Stimulated activated naive CD8-positive, alpha-beta T cell treated with anti-CD3 and anti-CD28 coated beads, Interleukin-15, amount 100 ng/mL, for 72 hours (primary cell): ENCODE results near the gene SALL1.

ENCODE experiments used
- ATAC-seq: fragments of 150-1000 bp; cut with Tn5 transposase; 2 replicates; pipeline ENCODE4 v1.10.0; 2021; ENCODE audit warnings: mild to moderate bottlenecking, moderate library complexity
- DNase-seq, 2 donors: peaks; one replicate each; pipeline ENCODE4 v3.0.0; 2021 to 2022
- H3K27ac Mint-ChIP-seq, 2 donors: one replicate each; pipeline ENCODE4 v1.8.0; 2022; ENCODE audit warnings: mild to moderate bottlenecking in 2 of 2, mixed read lengths in 2 of 2, moderate library complexity in 2 of 2
- H3K27me3 Mint-ChIP-seq: one replicate; pipeline ENCODE4 v1.8.0; 2022; ENCODE audit warnings: mixed read lengths
- H3K4me1 Mint-ChIP-seq: one replicate; pipeline ENCODE4 v1.8.0; 2022; ENCODE audit warnings: mild to moderate bottlenecking, mixed read lengths
- H3K4me3 Mint-ChIP-seq, 2 donors: one replicate each; pipeline ENCODE4 v1.8.0; 2022; ENCODE audit warnings: mild to moderate bottlenecking in 2 of 2, mixed read lengths in 2 of 2, moderate library complexity in 1 of 2
- H3K9me3 Mint-ChIP-seq, 2 donors: one replicate each; pipeline ENCODE4 v1.8.0; 2022; ENCODE audit warnings: mixed read lengths in 2 of 2

SALL1 gene

DNA sequence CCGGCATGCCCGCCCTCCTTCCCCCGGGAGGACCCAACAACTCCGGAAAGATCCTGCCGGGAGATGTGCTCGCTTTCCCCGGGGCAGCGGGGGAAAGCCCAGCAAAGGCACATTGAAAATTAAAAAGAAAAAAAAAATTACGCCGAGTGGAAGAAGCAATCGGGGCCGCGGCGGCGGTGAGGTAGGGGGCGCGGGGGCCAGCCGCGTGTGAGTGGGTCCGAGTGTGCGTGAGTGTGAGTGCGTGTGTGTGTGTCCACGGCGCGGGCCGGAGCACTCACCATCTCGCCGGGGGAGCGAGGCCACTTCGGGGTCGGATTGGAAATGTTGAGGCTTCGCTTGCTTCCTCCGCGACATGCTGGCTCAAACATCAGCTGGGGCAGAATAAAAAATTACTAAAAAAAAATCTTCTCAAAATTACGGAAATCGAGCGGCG is at the start of gene SALL1:
Gene SALL1, minus strand, starts transcription at position 383 of the 433 bp plus-strand sequence. Its CDS starts 29 bp downstream, at position 354.
- ATAC-seq (no peak), DNase-seq (no peak)
- no peak within 1 kb of the TSS for H3K4me3 Mint-ChIP-seq
- peaks cover 0 to 6% of the 10 kb centered on the region in 2 donors for H3K9me3 Mint-ChIP-seq
- peaks cover 89% of the 10 kb centered on the region for H3K27me3 Mint-ChIP-seq
- H3K4me1 Mint-ChIP-seq: peaks cover 24% of the 10 kb centered on the region
- no peak within 1 kb of the TSS for H3K27ac Mint-ChIP-seq

DNA sequence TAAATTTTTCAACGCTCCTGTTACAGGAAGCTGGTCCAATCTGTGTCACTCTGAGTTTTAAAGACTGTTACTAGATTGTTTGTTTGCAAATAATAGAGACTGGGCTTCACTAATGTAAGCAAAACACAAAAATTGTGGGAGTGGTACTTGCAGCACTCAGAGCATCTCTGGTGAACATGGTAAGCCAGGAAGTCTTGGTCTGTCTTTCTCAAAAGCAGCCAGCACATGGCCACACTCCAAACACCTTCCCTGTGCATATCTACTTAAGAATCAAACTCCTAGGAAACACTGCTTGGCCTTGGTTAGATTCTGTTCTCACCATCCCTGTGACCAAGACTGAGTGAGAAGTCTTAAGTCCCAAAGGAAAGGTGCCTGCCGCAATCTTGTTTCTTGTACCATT is 49.7 kb upstream of the SALL1 start:
- no peak for DNase-seq
- H3K27ac Mint-ChIP-seq: no peak overlapping the region
- peaks cover 14 to 22% of the 10 kb centered on the region in 2 donors for H3K9me3 Mint-ChIP-seq
- no peaks in the 10 kb centered on the region for H3K4me1 Mint-ChIP-seq
- H3K27me3 Mint-ChIP-seq: no peaks in the 10 kb centered on the region
- H3K4me3 Mint-ChIP-seq: no peak overlapping the region
- no peak for ATAC-seq

DNA sequence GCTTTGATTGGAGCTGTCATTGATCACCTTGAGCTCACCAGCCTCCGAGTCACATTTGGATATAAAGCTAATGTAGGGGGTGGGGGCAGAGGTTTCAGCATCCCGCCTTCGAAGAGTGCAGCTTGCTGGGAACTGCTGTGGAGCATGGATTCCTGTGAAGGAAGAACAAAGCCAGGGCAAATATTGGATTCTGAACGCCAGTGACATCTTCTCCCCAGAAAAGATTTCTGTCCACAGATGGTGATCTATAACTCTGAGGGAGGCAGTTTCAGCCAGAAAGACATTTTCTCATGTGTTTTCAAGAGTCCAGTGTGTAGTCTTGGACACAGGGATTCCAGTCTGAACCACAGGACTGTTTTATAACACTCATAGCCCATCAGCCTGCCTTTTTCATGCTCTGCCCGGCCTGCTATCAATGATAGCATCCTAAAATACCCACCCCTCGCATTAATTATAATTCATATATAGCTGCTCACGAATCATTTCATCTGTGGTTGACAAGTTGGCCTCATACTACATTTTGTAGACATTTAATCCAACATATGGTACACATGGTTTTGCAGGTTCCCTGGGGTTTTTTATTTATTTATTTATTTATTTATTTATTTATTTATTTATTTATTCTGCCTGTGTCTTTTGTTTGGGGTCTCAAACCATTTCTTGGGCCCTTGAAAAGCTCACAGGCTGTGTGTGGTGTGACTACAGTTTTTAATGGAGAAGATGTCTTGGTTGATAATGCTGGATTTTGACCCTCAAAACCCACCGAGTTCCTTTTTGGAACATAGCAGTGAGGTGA is 47.1 kb upstream of the SALL1 start:
- H3K9me3 Mint-ChIP-seq: peaks cover 14 to 16% of the 10 kb centered on the region in 2 donors
- no peak overlapping the region for H3K4me3 Mint-ChIP-seq
- H3K27ac Mint-ChIP-seq: no peak overlapping the region
- no peaks in the 10 kb centered on the region for H3K27me3 Mint-ChIP-seq
- ATAC-seq (no peak), DNase-seq (no peak)
- no peaks in the 10 kb centered on the region for H3K4me1 Mint-ChIP-seq

DNA sequence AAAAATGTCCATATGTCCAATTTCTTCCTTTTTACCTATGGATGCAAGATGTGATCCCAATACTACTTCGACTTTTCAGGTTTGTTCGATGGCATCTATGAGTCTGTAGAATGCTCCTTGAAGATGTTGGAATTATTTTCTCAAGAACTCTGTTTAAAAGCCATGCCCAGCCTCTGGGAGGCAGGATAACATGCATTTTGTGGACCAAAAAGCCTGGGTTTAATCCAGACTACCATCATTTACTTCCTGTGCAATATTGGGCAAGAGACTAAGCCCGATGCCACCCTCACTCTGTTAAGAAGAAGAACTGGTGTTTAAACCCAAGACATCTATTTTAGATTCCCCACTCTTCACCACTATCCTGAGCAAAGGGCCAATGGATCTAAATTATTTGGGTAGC is 42.8 kb upstream of the SALL1 start:
- no peaks in the 10 kb centered on the region for H3K4me1 Mint-ChIP-seq
- DNase-seq (no peak), ATAC-seq (no peak)
- no peak overlapping the region for H3K4me3 Mint-ChIP-seq
- H3K27ac Mint-ChIP-seq: no peak overlapping the region
- H3K9me3 Mint-ChIP-seq: peaks cover 4 to 7% of the 10 kb centered on the region in 2 donors
- no peaks in the 10 kb centered on the region for H3K27me3 Mint-ChIP-seq

DNA sequence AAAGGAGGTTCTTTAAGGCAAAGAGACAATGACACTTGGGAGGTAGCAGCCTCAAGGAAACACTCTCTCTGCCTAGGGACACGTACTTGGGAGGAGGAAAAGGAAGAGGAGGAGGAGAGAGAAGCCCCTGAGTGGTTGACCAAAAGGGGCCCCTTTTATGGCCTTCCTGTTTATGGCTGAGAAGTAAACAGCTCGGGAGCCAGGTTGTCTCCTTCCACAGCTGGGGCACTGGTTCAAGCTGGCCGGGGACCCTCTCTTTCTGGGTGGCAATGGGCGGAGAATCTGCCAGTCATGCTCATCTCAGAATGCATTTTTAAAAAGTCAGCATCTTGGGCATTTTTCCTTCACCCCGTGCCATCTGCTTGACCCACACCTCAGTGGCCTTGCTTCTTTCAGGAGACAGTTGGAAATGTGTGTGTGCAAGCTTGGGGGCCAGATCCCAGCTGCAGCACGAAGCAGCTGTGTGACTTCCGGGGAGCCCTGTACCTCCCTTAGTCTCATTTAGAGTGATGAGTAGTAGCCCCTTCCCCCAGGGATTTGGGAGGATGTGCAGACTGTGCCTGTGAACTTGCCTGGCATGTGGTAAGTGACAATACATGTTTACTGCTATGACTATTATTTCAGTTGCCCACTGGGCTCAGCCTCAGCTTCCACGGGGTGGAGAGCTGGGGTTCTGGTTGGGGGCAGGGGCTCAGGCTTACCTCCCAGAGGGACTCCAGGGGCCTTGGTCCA is 33.8 kb upstream of the SALL1 start:
- DNase-seq: no peak
- no peaks in the 10 kb centered on the region for H3K9me3 Mint-ChIP-seq
- H3K27me3 Mint-ChIP-seq: no peaks in the 10 kb centered on the region
- H3K4me3 Mint-ChIP-seq: no peak overlapping the region
- ATAC-seq: no peak
- H3K27ac Mint-ChIP-seq: no peak overlapping the region
- H3K4me1 Mint-ChIP-seq: no peaks in the 10 kb centered on the region

DNA sequence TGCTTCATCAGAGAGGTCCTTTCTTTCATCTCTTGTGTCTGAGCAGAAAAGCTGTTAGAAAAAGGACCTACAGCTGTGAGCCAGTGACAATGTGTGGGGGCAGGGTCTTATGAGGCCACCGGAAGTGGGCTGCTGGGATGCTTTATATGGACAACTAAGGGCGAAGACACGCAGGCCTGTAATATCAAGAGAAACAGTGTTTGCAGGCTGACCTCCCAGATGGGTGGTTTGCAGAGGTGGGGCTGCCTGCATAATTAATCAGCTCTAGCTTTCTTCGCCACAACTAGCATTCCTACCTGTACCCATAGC is 30.4 kb upstream of the SALL1 start:
- no peak overlapping the region for H3K4me3 Mint-ChIP-seq
- no peaks in the 10 kb centered on the region for H3K27me3 Mint-ChIP-seq
- H3K9me3 Mint-ChIP-seq: no peaks in the 10 kb centered on the region
- H3K27ac Mint-ChIP-seq: no peak overlapping the region
- ATAC-seq (no peak), DNase-seq (no peak)
- no peaks in the 10 kb centered on the region for H3K4me1 Mint-ChIP-seq

DNA sequence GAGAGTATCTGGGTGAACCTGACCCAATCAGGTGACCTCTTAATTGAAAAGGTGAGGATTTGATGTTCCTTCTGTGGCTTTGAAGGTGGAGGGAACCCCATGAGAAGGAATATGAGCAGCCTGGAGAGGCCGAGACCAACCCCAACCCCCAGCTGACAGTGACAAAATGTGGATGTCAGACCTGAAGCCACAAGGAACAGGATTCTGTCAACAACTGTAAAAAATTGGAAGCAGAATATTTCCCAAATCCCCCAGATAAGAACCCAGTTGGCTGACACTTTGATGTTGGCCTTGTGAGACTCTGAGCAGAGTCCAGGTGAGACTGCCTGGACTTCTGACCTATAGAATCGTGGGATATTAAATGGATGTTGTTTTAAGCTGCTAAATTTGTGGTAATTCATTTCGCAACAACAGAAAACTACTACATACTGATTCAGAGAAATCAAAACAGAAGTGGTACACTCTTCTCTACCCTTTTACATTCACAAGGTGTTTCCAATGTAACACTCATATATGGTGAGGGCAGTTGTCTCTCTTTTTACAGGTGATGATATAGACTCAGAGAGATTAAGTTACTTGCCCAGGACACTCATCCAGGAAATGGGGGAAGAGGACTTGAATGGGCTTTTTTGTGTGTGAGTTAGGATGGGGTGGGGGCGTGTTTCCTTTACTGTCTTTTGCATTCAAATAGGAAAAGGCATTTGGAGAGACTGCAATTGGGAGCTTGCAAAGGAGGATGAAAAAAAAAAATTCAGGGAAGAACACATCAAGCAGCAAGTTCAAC is 29.8 kb upstream of the SALL1 start:
- Mint-ChIP-seq H3K4me3 (no peak overlapping the region), H3K27ac (no peak overlapping the region), H3K4me1 (no peaks in the 10 kb centered on the region), H3K27me3 (no peaks in the 10 kb centered on the region), H3K9me3 (no peaks in the 10 kb centered on the region)
- no peak for DNase-seq
- ATAC-seq: no peak

DNA sequence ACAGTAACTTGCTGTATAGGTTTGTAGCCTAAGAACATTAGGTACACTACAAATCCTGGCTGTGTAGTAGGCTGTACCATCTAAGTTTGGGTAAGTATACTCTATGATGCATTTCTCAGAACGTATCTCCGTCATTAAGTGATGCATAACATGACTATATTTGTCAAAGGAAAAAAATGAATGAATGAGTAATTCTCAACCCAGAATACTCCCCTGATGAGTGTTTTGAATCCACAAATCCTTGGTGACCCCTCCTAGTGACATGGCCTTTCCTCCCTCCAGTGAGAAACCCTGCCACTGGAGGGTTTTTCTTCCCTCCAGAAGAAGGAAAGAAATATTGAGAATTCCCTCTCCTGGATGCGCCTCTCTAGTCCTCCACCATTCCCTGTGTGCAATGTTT is 24.0 kb upstream of the SALL1 start:
- no peak for DNase-seq
- H3K4me3 Mint-ChIP-seq: no peak overlapping the region
- ATAC-seq: no peak
- H3K9me3 Mint-ChIP-seq: no peaks in the 10 kb centered on the region
- H3K27ac Mint-ChIP-seq: no peak overlapping the region
- no peaks in the 10 kb centered on the region for H3K4me1 Mint-ChIP-seq
- no peaks in the 10 kb centered on the region for H3K27me3 Mint-ChIP-seq

DNA sequence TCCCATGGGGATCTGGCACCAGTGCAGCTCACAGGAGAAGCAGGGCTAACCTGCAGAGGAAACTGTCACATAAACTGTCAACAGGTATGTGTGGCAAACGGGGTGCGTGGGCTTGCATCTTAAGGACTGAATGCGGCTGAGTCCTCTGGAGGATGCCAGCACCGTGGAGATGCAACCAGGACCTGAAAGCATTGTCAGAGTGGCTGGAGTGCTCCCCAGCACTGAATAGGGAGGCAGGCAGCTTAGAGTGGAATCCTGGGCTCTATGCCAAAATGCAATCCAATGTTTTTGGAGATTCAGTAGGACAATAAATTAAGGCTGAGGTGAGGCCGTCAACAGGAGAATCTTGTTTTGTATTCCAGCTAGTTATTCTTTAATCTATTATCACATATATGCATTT is 21.3 kb upstream of the SALL1 start:
- DNase-seq: no peak
- Mint-ChIP-seq H3K27me3 (no peaks in the 10 kb centered on the region), H3K27ac (no peak overlapping the region), H3K4me1 (no peaks in the 10 kb centered on the region), H3K9me3 (no peaks in the 10 kb centered on the region), H3K4me3 (no peak overlapping the region)
- ATAC-seq: no peak

DNA sequence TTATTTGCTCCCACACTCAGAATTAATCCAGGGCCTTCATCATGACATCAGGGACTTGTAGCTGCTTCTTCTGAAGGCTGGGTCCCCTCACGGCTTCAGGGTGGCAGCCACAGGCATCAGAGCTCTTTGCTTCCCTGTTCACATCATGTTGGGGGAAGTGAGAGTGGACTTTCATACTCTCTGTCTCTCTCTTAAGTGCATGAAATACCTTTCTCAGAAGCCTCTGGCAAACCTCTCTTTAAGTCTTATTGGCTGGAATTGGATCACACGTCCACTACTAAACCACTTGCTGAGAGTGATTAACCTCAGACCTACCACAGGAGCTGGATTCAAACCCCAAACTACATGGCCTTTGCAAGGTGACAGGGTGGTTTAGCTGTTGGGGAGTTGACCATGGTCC is 17.7 kb upstream of the SALL1 start:
- Mint-ChIP-seq H3K9me3 (no peaks in the 10 kb centered on the region), H3K27me3 (no peaks in the 10 kb centered on the region), H3K27ac (no peak overlapping the region), H3K4me3 (no peak overlapping the region), H3K4me1 (no peaks in the 10 kb centered on the region)
- ATAC-seq: no peak
- no peak for DNase-seq

DNA sequence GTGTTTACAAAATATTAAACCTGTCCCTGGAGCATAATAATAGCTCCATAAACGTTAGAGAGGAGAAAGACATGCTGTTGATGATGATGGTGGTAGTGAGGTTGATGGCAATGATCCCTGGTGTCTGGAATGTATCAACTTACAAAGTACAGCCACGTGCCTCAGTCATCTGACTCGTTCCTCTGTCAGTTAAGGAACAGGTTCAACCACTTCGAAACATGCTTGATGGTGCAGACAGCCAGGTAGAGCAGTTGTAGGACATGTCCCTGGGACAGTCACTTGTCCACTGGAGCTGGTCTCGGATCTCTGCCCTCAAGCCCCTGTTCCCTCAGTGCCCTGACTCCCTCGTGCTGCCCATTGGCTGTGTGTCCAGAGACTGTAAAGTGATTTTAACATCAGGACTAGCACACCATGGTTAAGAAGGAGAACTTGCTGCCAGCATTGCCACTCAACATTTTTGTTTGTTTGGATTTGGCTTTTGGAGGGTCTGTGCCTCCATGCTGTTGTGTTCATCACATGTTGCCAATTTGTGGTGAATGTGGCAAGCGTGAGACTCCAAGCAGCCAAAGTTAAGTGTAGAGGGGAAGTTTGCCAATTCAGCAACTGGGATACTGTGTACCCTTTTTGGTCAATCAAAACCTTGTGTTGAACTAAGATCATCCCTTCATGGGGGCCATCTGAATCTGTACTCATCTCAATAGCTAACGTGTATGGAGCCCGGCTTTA is 16.3 kb upstream of the SALL1 start:
- Mint-ChIP-seq H3K27ac (no peak overlapping the region), H3K4me1 (no peaks in the 10 kb centered on the region), H3K27me3 (no peaks in the 10 kb centered on the region), H3K4me3 (no peak overlapping the region), H3K9me3 (no peaks in the 10 kb centered on the region)
- DNase-seq: no peak
- no peak for ATAC-seq

DNA sequence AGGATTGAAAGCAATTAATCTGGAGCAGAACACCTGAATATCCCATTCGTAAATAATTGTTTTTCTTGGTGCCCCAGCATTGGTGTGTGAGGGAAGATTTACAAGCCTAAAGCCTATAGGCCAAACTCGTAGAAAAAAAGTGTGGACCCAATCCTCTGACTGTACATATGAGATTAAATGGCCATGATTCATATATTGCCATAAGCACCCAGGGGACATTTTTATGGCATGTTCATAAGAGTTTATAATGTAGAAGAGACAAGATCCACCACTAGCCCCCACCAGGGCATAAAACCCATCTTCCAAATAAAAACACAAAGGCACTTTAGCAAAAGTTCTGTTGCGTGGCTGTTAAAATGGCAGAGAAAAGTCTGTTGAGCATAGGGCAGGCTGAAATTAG is 15.5 kb upstream of the SALL1 start:
- Mint-ChIP-seq H3K27ac (no peak overlapping the region), H3K4me3 (no peak overlapping the region), H3K27me3 (no peaks in the 10 kb centered on the region), H3K4me1 (no peaks in the 10 kb centered on the region), H3K9me3 (no peaks in the 10 kb centered on the region)
- ATAC-seq (no peak), DNase-seq (no peak)

DNA sequence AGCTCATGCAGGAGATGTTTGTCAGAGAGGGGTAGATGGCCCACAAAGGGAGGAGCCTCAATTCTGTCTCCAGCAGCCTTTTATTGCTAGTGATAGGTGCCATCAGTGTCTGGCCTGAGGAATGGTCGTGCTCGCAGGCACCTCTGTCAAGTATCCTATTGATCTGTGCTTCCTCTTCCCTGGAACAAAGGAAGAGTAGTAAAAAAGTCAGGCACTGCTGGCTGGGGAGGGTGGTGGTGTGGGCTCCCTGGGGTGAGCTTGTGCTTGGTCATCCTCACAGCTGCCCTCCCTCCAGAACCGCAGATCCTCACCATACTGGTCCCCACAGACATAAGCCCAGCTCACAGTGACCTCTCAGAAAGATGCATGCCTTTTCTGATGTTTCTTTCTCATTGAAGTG is 15.0 kb upstream of the SALL1 start:
- no peak for DNase-seq
- ATAC-seq: no peak
- H3K9me3 Mint-ChIP-seq: no peaks in the 10 kb centered on the region
- no peaks in the 10 kb centered on the region for H3K27me3 Mint-ChIP-seq
- H3K27ac Mint-ChIP-seq: no peak overlapping the region
- no peak overlapping the region for H3K4me3 Mint-ChIP-seq
- no peaks in the 10 kb centered on the region for H3K4me1 Mint-ChIP-seq

DNA sequence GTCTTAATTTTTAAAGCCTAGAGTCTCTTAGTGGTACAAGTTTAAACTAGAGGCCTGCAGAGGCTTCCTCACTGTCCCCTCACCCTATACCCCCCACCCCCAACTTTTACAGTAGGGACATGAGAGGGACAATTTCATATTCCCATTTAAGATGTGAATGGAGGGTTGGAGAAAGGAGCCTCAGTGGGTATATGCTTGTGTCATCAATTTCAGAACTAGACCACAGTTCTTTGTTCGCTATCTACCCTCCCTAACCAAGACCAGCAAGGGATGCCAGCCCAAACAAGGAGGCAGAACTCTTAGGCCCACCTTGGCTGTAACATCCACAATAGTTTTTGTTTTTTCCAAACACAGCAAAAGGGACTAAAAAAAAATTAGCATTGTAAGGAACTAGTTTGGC is 14.0 kb upstream of the SALL1 start:
- no peaks in the 10 kb centered on the region for H3K9me3 Mint-ChIP-seq
- no peaks in the 10 kb centered on the region for H3K27me3 Mint-ChIP-seq
- no peaks in the 10 kb centered on the region for H3K4me1 Mint-ChIP-seq
- ATAC-seq (no peak), DNase-seq (no peak)
- H3K27ac Mint-ChIP-seq: no peak overlapping the region
- H3K4me3 Mint-ChIP-seq: no peak overlapping the region

DNA sequence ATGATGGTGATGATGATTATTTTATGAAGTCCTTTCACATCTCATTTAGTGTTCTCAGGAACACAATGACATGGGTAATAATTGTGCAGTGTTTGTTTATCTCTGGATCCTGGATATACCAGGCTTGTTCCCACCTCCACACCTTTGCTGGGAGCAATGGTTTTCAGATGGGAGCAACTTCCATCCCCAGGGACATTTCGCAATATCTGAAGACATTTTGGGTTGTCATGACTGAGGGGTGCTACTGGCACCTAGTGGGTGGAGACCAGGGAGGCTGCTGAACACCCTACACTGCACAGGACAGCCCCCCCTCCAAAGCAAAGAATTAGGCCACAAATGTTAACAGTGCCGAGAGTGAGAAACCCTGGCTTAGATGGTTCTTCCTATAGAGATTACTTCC is 13.5 kb upstream of the SALL1 start:
- Mint-ChIP-seq H3K27ac (no peak overlapping the region), H3K4me1 (no peaks in the 10 kb centered on the region), H3K27me3 (no peaks in the 10 kb centered on the region), H3K4me3 (no peak overlapping the region), H3K9me3 (no peaks in the 10 kb centered on the region)
- DNase-seq: no peak
- ATAC-seq: no peak
